HEK293T (cell line): ENCODE results near the gene IGF1R.

Experiments
- ARNT ChIP-seq: fragments of 450-650 bp; IDR thresholded peaks from 2 replicates; pipeline ENCODE4 v1.6.1; 2017; ENCODE audit warnings: mild to moderate bottlenecking
- CTBP1 ChIP-seq: fragments of 450-650 bp; IDR thresholded peaks from 2 replicates; pipeline ENCODE4 v1.6.1; 2016; ENCODE audit warnings: borderline replicate concordance
- ELF4 ChIP-seq: fragments of 450-650 bp; IDR thresholded peaks from 2 replicates; pipeline ENCODE4 v1.6.1; 2017; ENCODE audit warnings: antibody characterized with exemption
- FOXK2 ChIP-seq: fragments of 450-650 bp; IDR thresholded peaks from 2 replicates; pipeline ENCODE4 v1.6.1; 2016; ENCODE audit warnings: mild to moderate bottlenecking
- HDGF ChIP-seq: fragments of 450-650 bp; IDR thresholded peaks from 2 replicates; pipeline ENCODE4 v1.6.1; 2017; ENCODE audit warnings: antibody characterized with exemption, borderline replicate concordance
- NFRKB ChIP-seq: fragments of 450-650 bp; IDR thresholded peaks from 2 replicates; pipeline ENCODE4 v1.6.1; 2016; ENCODE audit warnings: mild to moderate bottlenecking, moderate library complexity
- TARDBP ChIP-seq: fragments of 450-650 bp; IDR thresholded peaks from 2 replicates; pipeline ENCODE4 v1.6.1; 2016
- ZNF384 ChIP-seq: fragments of 450-650 bp; IDR thresholded peaks from 2 replicates; pipeline ENCODE4 v1.6.1; 2016

DNA sequence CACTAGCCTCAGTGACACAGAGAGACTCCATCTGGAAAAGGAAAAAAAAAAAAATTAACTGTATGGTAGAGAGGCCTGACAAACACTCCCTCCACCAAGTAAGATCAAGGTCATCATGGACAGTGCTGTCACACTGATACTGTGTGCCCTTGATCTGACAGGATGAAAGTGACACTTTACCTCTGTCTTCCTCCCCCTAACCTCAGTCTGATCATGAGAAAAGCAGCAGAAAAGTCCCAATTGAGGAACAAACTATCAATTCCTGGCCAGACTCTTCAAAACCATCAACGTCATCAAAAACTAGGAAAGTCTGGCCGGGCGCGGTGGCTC is 332.5 kb downstream of the IGF1R start:
- TF ChIP-seq ZNF384, result no peak
- TF ChIP-seq NFRKB, result no peak
- TF ChIP-seq ARNT, result no peak
- TF ChIP-seq ELF4, result no peak
- TF ChIP-seq FOXK2, result no peak
- no peak for TF ChIP-seq TARDBP
- TF ChIP-seq HDGF, result no peak
- TF ChIP-seq CTBP1, result no peak
